Measurements from ENCODE around the gene C5orf34. TPM values are rescaled to one million over a fixed set of nuclear protein-coding genes. Genes with fewer than 3 reads are reported as not detected.

C5orf34 gene
- total RNA-seq, 2 donors from 2014 or later = 1.3 TPM; not detected in 1

Other genes starting within 250 kb of the C5orf34 start
- 10 to 100 TPM; 10.9 to 22.8 TPM for gene HMGCS1, start 201.7 kb downstream of the C5orf34 start, total RNA-seq
- 10 to 100 TPM; 10.5 to 21.0 TPM for gene CCL28, start 102.8 kb downstream of the C5orf34 start, total RNA-seq
- gene TMEM267, start 31.3 kb downstream of the C5orf34 start, total RNA-seq = 1 to 10 TPM; 7.3 to 9.2 TPM
- gene PAIP1, start 41.9 kb upstream of the C5orf34 start, total RNA-seq = 10 to 100 TPM; 33.6 to 45.1 TPM
- gene NNT, start 88.0 kb upstream of the C5orf34 start, total RNA-seq = 10 to 100 TPM; 25.1 to 30.1 TPM